ENCODE data around the gene KLK11.

Gene KLK11, protein sequence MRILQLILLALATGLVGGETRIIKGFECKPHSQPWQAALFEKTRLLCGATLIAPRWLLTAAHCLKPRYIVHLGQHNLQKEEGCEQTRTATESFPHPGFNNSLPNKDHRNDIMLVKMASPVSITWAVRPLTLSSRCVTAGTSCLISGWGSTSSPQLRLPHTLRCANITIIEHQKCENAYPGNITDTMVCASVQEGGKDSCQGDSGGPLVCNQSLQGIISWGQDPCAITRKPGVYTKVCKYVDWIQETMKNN

DNA sequence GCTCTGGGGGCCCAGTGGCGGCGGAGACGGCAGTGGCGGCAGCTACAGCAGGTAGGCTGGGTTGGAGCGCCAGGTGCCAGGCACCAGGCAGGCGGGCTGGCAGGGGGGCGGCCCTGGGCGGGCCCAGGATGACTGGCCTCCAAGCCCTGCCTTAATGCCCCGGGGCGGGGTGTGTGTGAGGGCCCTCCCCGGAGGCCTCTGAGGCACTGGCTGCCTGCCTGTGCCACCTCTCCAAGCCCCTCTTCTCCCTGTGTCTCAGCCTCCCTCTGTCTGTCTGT lies at the start of gene KLK11:
Gene KLK11 (minus strand): TSS at position 63 of the 278 bp plus-strand sequence. CDS start 985 bp downstream, outside the sequence.
- in situ Hi-C loops (cut with HindIII; ENCODE audit: low sequenced_read_pairs) = no loop called here
- TF ChIP-seq CTCF (IDR thresholded peaks at IDR 0.05; ENCODE audit: low read depth, low read length) = no peak
- no peak for DNase-seq (ENCODE audit: low read depth, low spot score)
- H3K4me3 ChIP-seq (ENCODE audit: low read depth, low read length) = no peak within 1 kb of the TSS

- no peak for TF ChIP-seq CTCF (IDR thresholded peaks at IDR 0.05; ENCODE audit: low read depth, low read length)
- in situ Hi-C loops (cut with HindIII; ENCODE audit: low sequenced_read_pairs) = no loop called here
- no peak overlapping the region for H3K4me3 ChIP-seq (ENCODE audit: low read depth, low read length)
- no peak for DNase-seq (ENCODE audit: low read depth, low spot score)
These were observed 49.6 kb upstream of the KLK11 start for GRCh38 chr19:51075998-51076397.

DNA sequence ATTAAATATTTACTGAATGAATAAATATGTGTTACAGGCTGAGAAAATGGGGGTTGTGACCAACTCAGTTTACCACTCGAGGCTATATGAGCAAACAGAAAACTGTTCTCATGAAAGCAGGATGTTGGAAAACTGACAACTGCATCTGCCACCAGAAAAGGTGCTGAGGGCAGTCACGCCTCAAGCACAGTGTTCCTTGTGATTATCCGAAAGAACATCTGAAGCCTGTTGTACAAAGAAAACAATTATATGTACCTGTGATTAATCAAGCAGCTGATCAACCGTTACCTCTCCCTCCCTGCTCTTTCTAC lies 44.6 kb upstream of the KLK11 start:
- no peak for DNase-seq (ENCODE audit: low read depth, low spot score)
- no peak for TF ChIP-seq CTCF (IDR thresholded peaks at IDR 0.05; ENCODE audit: low read depth, low read length)
- H3K4me3 ChIP-seq (ENCODE audit: low read depth, low read length) = no peak overlapping the region
- in situ Hi-C loops (cut with HindIII; ENCODE audit: low sequenced_read_pairs) = no loop called here

DNA sequence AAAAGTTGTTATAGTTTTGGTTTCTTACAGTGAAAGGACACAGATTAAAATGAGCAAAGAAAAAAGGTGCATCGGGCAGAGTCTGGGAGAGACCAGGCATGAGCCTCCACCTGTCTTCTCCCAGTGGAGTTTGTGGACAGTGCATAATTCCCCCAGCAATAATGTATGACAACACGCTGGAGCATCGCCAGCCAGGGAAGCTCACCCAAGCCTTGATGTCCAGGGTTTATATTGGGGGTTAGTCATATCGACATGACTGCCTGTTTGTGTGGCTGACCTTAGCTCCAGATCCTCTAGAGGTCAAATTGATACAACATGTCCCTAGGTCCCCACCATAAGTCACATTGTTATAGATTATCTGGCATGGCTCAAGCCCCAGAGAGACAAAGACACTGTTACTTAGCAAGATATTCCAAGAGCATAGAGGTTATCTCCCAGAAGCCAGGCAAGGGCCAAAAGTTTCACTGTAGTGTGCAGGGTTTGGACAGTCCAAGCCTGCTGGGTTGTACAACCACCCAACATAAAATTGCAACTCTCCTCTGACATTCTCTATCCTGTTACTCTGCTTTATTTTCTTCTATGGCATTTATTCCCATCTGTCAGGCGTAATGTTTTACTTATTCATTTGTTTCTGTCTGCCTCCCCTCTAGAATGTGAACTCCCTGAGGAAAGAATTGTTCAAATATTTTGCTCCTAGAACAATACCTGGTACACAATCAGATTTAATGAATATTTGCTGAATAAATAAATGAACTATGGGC lies 44.1 kb upstream of the KLK11 start:
- DNase-seq (ENCODE audit: low read depth, low spot score) = no peak
- in situ Hi-C loops (cut with HindIII; ENCODE audit: low sequenced_read_pairs) = no loop called here

DNA sequence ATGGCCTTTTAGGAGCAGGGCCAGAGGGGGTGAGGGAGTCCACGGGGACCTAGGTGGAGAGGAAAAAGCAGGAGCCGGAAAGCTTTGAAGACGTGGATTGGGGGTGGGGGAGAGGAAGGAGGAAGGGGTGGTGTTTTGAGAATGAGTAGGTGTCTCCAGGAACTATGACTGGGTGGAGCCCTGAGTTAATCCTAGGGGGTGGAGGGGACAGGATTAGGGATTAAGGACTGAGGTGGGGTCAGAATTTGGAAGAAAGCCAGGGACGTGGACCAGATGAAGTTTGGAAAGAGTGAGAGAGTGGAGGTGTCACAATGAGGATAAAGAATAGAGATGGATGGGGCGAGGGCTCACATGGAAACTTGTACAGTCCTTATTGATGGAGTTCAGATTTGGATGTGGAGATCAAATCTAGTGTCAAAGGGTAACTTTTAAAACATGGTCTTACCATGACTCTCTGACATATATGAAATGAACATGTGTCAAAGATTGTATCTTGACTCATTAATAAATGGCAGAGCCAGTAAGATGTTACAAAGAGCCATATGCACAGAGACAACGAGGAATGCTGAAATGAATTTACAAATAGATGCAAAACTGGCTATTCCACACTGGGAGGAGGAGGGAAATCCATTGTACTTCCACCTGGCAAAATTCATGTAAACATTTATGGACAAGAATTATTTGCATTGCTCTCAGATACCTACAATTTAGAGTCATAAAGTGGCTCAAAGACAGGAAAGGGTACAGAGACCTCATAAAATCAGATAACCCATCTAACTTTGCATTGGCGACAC lies 40.2 kb upstream of the KLK11 start:
- in situ Hi-C loops (cut with HindIII; ENCODE audit: low sequenced_read_pairs) = no loop called here

More for the DNA sequence above, 44.1 kb upstream of the KLK11 start:
- no peak for TF ChIP-seq CTCF (IDR thresholded peaks at IDR 0.05; ENCODE audit: low read depth, low read length)
- no peak overlapping the region for H3K4me3 ChIP-seq (ENCODE audit: low read depth, low read length)

More for the DNA sequence above, 40.2 kb upstream of the KLK11 start:
- no peak overlapping the region for H3K4me3 ChIP-seq (ENCODE audit: low read depth, low read length)
- no peak for DNase-seq (ENCODE audit: low read depth, low spot score)
- no peak for TF ChIP-seq CTCF (IDR thresholded peaks at IDR 0.05; ENCODE audit: low read depth, low read length)
